ENCODE measurements around the gene CD300LF.

CD300LF gene

DNA sequence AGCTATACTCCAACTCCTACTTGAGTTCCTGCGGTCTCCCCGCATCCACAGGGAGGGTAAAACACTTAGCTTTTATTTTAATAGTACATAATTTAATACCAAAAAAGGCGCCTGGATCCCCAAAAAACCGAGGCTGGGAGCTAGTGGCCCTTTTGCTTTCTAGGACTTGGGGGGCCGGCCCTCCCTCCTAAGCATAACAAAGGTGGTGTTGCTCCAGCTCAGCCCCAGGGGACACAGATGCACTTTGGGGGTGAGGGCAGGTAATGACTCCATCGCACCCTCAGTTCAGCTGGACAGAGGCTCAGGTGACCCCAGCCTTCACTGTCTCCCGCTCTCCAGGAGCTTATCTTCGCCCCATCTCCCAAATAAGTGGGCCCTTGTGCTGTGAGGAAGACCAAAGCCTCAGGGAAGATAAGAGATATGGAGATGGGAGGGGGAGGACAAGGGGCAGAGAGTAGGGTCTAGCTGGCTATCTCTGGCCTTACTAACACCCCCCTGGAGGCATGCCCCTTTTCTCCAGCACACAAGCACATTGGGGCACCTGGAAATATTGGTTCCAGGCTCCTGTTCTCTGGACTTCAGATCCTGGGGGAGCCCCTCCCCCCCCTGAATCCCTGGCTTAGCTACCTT is 32.9 kb upstream of the CD300LF start:
- no peak for DNase-seq

GRCh38 chr17:74744714-74745547 is 32.2 kb upstream of the CD300LF start:
- peak; percentile 64 for DNase-seq

DNA sequence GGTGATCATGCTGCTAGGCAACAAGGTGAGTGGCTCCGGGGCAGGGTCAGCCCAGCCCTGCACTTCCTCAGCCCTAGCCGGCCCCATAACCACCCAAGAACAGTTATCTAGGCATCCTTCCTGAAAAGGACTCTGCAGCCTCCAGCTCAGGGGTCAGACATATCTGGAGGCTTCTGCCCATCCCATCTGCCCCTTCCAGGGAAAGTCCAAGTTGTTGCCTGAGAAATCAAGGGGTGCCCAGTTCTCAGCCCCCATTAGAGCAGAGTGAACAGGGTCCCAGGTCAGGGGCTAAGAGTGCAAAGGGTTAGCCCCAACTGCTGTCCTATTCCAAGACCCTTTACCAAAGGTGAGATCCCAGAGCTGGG is 31.6 kb upstream of the CD300LF start:
- no peak for DNase-seq

DNA sequence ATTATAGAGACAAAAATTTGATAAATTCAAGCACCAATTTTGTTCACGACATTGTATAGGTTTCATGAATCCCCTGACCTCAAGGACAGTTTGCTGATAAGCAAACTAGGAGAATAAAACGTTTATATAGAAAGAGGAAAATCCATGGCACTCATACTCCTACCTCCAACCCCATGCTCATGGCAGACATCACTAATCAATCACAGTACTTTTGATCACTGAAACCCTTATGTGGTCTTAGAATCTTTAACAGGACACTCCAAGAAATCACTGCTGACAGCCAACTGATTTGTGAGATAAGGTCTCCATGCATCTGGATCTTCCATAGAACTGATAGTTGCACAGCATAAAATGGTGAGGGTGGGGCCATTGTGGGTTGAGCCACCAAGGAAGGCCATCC is 31.0 kb upstream of the CD300LF start:
- DNase-seq: no peak

DNA sequence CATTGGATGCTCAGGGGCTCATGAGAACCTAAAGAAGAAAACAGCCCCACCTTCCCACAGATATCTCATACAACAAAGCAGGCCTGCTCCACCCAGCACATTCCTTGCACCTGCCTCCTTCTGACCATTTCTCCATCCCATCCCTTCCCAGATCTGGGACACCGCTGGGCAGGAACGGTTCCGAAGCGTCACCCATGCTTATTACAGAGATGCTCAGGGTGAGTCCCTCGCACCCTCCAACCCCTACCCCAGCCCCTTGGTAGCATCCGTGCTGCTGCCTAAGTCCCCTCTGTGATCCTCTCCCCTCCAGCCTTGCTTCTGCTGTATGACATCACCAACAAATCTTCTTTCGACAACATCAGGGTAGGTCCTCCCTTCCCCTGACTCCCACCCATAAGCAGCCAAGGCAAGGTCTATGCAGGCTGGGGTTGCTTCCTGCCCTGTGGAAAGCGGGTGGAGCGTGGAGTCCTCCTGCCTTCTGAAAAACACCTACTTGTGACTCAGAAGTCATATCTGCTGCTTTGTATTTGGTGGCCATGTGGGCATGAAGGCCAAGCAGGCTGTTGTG is 30.3 kb upstream of the CD300LF start:
- DNase-seq: no peak

DNA sequence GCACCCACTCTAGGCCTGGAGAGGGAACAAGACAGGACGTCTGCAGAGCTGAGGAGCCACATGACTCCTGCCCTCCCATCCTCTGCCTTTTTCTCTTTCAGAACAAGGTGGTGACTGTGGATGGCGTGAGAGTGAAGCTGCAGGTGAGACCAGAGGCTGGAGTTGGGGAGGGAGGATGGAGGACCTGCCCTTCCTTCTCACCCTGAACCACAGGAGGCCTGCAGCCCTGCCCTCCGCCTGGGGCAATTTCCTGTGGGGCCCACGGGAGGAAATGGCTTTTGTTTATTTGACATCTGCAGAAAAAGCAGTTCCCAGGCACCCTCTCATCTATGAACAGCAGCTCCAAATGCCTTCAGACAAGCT is 29.4 kb upstream of the CD300LF start:
- no peak for DNase-seq

DNA sequence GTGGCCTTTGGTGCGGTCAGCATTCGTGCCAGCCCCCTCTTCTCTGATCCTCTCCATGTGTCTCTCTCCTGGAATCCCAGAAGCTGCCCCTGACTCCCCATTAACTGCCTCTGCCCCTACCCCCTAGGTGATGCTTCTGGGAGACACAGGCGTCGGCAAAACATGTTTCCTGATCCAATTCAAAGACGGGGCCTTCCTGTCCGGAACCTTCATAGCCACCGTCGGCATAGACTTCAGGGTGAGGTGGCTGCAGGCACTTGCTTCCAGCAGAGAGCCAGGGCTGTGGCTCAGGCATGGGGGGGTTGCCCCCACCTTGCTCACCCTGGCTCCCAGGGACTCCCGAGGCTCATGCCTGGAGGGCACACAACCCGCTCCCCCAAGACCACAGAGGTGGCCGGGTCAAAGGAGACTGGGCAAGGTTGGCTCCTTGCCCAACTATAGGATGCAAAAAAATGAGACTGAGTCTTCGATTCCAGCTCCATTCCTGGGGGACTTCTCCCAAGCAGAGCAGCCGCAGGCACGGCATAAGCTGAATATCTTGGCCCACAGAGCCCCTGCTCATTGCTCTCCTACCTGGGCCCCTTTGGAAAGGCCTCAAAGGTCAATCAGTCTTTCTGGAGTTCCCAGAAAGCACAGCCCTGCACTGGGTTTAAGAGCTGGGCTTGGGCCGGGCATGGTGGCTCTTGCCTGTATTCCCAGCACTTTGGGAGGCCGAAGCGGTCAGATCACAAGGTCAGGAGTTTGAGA is 28.1 kb upstream of the CD300LF start:
- no peak for DNase-seq

DNA sequence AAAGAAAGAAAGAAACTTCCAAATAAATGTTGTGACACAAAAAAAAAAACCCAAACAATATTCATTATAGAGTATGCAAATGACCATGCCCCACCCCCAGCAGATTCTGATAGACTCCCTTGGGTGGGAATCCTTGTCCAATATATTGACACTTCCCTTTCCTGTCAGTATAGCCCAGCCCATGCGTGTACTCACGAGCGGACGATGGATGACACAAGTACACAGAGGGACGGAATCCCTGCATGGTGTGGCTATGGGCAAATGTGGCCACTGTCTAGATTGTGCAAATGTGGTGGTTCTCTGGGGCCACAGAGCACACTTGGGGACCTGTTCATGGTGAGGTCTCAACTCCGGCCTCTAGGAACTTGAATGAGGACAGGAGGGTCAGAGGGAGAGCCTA is 27.4 kb upstream of the CD300LF start:
- no peak for DNase-seq

GRCh38 chr17:74739227-74739831 is 26.6 kb upstream of the CD300LF start:
- no peak for DNase-seq

DNA sequence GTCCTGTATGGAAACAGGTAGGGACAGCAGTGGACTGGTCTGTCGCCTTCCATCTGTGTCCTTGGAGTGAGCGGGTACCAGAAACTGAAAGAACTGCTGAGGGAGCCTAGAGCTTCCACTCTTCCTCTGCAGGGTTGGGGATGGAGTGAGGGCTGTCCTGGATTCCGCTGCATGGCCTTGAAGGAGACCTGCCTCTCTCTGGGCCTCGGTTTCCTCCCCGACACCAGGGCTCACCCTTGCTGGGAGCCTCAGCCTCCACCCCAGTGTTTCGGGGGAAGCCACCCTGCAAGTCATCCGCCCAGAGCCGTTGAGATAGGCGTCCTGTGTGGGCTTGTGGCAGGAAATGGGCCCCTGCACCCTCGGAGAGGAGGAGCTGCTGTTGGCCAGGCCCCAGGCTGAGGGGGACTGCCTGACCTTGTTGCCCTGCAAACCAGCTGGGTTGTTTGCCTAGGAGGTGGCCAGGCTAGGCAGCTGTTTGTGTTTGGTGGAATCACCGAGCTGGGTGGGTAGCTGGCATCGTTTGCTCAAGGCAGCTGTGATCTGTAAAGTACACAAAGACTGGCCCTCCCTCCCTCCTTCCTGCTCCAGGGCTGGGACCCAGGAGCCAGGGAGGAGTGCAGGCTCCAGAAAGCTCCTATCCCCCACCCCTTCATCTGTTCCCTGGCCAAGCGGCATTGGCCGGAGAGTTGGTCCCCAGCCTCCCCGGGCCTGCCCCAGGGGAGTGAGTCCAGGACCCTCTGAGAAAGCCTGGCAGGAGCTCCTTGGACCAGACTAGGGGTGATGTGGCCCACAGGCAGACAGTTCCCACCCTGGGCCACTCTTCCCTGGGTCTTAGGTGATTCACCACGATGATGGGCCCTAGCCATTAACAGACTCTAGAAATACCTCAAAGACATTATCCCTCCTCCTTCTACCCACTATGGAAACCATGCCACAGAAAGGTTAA is 25.6 kb upstream of the CD300LF start:
- peak; percentile 22 for DNase-seq

- peak; percentile 86 for DNase-seq
Observed at GRCh38 chr17:74737299-74738050, 24.8 kb upstream of the CD300LF start.

DNA sequence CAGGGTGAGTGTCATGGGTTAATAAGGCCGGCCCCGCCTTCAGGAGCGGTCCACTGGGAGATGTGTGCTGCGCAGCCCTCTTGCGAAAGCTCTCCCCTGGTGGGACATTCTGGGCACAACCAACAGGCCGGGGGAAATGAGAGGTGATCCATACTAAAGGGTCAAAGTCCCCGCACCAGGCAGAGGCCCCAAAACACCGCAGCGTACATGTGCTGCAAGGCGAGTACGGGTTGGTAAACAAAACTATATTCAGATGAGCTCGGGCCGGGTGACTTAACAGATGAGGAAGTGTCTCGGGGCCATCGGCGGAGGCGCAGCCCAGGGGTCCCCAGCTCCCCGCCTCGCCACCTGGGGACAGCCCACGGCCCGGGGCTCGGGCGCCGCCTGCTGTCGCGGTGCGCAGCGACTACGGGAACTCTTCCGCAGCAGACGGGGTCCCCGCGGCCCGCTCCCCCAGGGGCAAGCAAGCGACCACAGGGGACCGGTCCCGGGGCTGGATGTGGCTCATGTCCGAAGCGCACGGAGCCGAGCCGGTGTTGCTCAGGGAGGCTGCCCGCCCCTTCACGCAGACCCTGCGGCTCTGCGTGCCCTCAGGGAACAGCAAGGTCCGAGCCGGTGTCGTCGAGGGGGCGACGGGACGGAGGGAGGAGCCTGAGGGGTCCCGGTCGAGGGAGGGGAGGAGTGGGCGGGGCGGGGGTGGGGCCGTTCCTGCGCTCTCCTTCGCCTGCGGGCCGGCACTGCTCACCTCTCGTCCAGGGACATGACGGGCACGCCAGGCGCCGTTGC is 24.0 kb upstream of the CD300LF start, which contains the start of gene RAB37:
Gene RAB37, plus strand, starts transcription at position 744 of the 786 bp plus-strand sequence. Its CDS starts 17 bp downstream, at position 761.
- DNase-seq: peak; percentile 44

- no peak for DNase-seq
Observed at GRCh38 chr17:74734256-74734655, 21.5 kb upstream of the CD300LF start.

DNA sequence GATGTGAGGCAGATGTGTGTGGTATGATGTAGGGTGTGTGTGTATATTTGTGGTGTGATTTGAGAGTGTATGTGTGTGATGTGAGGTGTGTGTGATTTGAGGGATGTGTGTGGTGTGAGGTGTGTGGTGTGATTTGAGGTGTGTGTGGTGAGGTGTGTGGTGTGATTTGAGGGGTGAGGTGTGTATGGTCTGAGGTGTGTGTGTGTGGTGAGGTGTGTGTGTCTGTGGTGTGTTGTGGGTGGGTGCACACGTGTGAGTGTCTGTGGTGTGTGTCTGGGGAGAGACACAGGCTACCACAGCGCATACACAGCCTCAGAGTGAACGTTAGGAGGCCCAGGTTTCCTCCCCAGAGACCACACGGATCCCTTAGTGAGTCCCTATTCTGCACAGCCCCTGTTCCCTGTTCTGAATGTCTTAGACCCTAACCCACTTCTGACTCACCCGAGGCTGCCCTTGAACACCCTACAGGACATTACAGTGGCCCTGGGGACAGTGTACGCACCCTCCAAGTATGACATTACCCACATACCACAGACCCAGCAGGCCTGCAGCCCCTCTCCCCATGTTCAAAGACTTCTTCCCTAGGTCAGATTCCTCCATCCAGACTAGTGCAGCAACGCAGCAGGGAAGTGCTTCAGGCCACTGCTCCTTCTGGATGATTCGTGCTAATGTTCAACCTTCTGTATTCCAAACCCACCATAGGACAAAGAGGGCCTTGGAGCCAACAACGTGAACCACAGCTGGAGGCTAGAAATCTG is 20.8 kb upstream of the CD300LF start:
- no peak for DNase-seq

DNA sequence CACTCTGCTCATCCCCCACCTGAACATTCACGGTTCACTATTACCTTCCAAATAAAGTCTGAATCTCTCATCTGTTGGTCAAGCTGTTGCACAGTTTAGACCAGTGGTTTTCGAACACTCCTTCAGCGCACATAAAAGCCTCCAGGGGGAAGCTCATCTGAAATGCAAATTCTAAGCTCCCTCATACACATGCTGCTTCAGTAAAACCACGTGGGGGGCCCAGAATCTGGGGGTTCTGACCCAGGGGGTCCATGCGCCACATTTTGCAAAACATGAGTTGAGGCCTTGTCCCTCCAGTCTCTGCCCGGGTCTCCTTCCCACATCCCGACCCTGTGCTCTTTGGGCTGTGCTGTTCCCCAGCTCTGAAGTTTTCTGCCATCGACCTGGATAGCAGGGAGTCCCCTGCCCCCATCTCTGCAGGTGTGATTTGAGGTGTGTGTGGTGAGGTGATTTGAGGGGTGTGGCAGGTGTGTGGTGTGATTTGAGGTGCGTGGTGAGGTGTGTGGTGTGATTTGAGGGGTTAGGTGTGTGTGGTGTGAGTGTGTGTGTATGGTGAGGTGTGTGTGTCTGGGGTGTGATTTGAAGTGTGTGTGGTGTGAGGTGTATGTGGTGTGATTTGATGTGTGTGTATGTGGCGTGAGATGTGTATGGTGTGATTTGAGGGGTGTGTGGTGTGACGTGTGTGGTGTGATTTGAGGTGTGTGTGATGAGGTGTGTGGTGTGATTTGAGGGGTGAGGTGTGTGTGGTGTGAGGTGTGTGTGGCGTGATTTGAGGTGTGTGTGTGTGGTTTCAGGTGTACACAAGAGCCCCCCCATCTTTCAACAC is 19.5 kb upstream of the CD300LF start:
- DNase-seq: no peak

DNA sequence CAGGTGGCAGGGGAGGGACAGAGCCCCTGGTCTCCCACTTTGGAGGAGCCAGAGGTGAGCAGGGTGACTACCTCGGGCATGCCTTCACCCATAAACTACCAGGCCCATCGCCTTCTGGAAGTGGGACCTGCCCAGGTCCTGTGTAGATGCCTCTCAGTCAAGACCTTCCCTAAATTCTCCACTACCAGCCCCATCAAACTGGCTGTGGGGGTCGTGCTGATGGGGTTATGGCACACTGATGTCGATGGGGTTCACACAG is 18.6 kb upstream of the CD300LF start:
- no peak for DNase-seq

DNA sequence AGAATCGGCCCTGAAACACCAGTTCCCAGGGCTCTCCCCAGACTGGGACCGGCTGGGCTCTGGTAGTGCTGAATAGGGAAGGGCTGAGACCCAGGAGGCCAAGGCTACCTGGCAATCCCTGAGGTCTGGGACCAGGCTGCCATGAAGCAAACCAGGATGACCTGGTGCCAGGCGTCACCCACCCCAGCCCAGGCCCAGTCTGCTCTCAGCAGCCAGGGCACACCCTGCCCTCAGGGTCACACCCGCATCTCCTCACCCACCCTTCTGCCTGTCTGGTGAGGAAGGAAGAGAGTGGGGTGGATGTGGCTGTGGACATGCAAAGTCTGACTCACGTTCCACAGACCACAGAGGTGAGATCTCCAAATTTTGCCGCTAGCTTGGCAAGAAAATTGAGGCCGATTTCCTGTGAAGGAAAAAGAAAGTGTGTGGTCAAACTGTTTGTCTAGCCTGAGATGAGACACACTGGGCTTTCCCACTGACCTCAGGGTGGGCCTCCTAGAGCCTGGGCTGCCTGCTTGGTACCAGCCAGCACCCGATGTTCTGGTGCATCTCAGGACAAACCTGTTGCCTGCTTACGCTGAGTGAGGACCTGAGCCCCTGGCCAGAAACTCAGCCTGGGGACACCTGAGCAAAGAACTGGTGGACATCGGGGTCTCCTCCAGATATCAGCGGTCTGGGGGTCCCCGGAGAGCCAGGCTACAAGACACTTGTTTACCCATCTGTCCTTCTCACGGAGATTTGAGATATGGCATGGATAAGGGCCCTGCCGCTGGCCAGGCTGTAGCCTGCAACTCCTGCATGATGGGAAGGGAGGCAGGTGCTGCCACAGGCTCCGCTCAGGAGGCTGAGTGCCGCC is 18.0 kb upstream of the CD300LF start:
- no peak for DNase-seq

- DNase-seq: no peak
Observed at GRCh38 chr17:74729866-74730265, 17.1 kb upstream of the CD300LF start.
